Suppressor macrophage treated with lipopolysaccharide for 4 hours (primary cell): ENCODE measurements around the gene C1orf94.

Experiments
- DNase-seq: peaks from one replicate; pipeline ENCODE4 v3.0.0-alpha.2; 2020

The C1orf94 gene

GRCh38 chr1:34262023-34262853 is 85.5 kb downstream of the C1orf94 start:
- no peak for DNase-seq

- DNase-seq: no peak
Measured at GRCh38 chr1:34262921-34263320, 86.2 kb downstream of the C1orf94 start.

- DNase-seq: no peak
Measured at GRCh38 chr1:34263406-34263805, 86.7 kb downstream of the C1orf94 start.

GRCh38 chr1:34265396-34265795 is 88.7 kb downstream of the C1orf94 start:
- no peak for DNase-seq

GRCh38 chr1:34266127-34266951 is 89.6 kb downstream of the C1orf94 start:
- no peak for DNase-seq

- no peak for DNase-seq
Measured at GRCh38 chr1:34267326-34267725, 90.6 kb downstream of the C1orf94 start.

- DNase-seq: no peak
Measured at GRCh38 chr1:34268311-34268954, 91.7 kb downstream of the C1orf94 start.
